GM10248 (cell line): Measurements from ENCODE around the gene FCER1G.
A peak's percentile ranks its signal among the peaks of the same experiment; 100 is the strongest.

Source experiments
- CTCF ChIA-PET: fragments of 300-600 bp; sonication (Branson Sonifier 250); formaldehyde crosslinking; extraction: SDS; loops from one replicate; lab custom pipeline; 2021; ENCODE audit warnings: antibody characterized with exemption; lab: Yijun Ruan, JAX
- POLR2A ChIA-PET: fragments of 350-650 bp; sonication (Branson Sonifier 250); formaldehyde crosslinking; extraction: SDS; loops from one replicate; lab custom pipeline; 2020; ENCODE audit warnings: antibody characterized with exemption; lab: Yijun Ruan, JAX
- DNase-seq: peaks from one replicate; pipeline ENCODE4 v3.0.0; 2012; ENCODE audit errors: extremely low spot score
- CTCF ChIP-seq: IDR thresholded peaks from 2 replicates; pipeline ENCODE4 v1.5.1; 2012; ENCODE audit warnings: mild to moderate bottlenecking, low read depth; ENCODE audit errors: extremely low read depth, missing control alignments, control extremely low read depth

The FCER1G gene

DNA sequence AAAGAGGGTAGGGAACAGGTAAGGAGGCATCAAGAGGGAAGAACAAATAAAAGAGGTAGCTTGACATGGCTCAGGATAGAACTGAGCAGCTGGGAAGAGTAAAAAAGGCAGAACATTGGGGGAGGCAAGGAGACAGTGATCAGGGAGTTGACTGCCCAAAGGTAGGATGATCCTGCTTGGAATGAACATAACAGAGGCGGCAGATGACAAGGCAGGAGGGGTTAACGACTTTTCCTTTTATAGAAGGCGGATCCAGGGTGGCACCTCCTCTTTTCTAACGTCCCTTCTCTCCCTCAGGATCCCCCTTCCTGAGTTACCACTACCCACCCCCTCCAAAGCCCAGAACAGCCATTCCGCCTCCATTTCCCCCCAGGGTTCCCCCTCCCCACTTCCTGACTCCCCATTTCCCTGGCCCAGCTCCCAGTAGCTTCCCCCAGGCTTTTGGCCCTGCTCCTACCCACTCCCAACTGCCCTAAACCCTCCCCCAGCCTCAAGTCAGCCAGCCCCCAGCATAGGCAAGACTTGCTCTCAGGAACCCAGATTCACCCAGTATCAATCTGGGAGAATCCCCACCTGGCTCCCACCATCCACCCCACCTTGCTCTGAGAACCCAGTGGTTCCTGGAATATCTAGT lies 15.5 kb upstream of the FCER1G start:
- CTCF ChIA-PET: interaction anchor here (0.9 to 3.9 kb wide), 3 partner anchors 8 to 182 kb away, joined by 3 to 15 read pairs (median 4); no protein-coding TSS in a partner anchor
- TF ChIP-seq CTCF: no peak
- DNase-seq: no peak
- POLR2A ChIA-PET: no interaction called here

GRCh38 chr1:161200421-161200991 lies 14.6 kb upstream of the FCER1G start:
- ChIA-PET POLR2A (no interaction called here), CTCF (interaction anchor here (1.0 to 13.8 kb wide), 4 partner anchors 8 to 182 kb away, joined by 3 to 117 read pairs (median 25); no protein-coding TSS in a partner anchor)
- no peak for DNase-seq
- no peak for TF ChIP-seq CTCF

- ChIA-PET CTCF (interaction anchor here (0.9 to 13.8 kb wide), 13 partner anchors 9 to 181 kb away, joined by 3 to 117 read pairs (median 9); partner anchors contain the start of genes PPOX and TOMM40L), POLR2A (no interaction called here)
- no peak for DNase-seq
- no peak for TF ChIP-seq CTCF
Measured at GRCh38 chr1:161200992-161201835, 13.9 kb upstream of the FCER1G start.

GRCh38 chr1:161201836-161202712 lies 13.0 kb upstream of the FCER1G start, which contains the start of gene NDUFS2:
Gene NDUFS2 (plus strand): TSS chr1:161202367. CDS start chr1:161202386, 19 bp downstream.
- POLR2A ChIA-PET: interaction anchor here (0.9 to 1.0 kb wide), 2 partner anchors 23 to 36 kb away, joined by 4 read pairs; partner anchors contain the start of genes PPOX and TOMM40L
- CTCF ChIA-PET: interaction anchor here (0.9 to 13.8 kb wide), 17 partner anchors 9 to 180 kb away, joined by 3 to 117 read pairs (median 6); partner anchors contain the start of genes APOA2, PPOX and TOMM40L
- TF ChIP-seq CTCF: peak; percentile 10
- peak; percentile 94 for DNase-seq

GRCh38 chr1:161206411-161207140 lies 8.5 kb upstream of the FCER1G start:
- no peak for DNase-seq
- TF ChIP-seq CTCF: no peak
- CTCF ChIA-PET: interaction anchor here (1.0 to 13.8 kb wide), 8 partner anchors 9 to 176 kb away, joined by 3 to 117 read pairs (median 6); partner anchors contain the start of gene TOMM40L
- POLR2A ChIA-PET: interaction anchor here (1.4 kb wide), 1 partner anchor 19 kb away, joined by 3 read pairs; the partner anchor contains the start of gene TOMM40L
